Stimulated activated CD8-positive, alpha-beta memory T cell treated with anti-CD3 and anti-CD28 coated beads, Interleukin-12 subunit alpha, Interleukin-12 subunit beta, amount 100 ng/mL, for 24 hours (primary cell): ENCODE measurements around the gene CCL23.
"Not testable (repeated sequence)": the region's sequence is repeated elsewhere in the genome, so short reads cannot be mapped to it uniquely, and the experiment has no call there.

Experiments
- DNase-seq: peaks from one replicate; pipeline ENCODE4 v3.0.0-alpha.2; 2020; ENCODE audit errors: extremely low read depth

CCL23 gene

DNA sequence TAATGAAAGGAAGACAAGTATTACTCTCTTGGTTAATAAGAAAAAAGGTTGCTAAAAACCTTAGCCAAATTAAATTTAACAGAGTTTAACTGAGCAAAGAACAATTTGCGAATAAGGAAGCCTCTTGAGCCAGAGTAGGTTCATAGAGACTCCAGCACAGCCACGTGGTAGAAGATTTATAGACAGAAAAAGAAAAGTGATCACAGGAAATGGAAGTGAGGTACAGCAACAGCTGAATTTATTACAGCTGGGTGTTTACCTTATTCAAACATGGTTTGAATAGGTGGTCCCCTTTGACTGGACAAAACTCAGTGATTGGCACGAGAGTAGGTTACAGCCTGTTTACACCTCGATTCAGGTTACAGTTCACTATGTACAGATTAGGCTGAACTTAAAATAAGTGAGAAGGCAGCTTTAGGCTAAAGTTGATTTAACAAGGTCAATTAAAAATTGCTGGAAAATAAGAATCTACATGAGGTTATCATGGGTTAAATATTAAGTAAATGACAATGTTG is 13.1 kb downstream of the CCL23 start:
- DNase-seq: no peak

DNA sequence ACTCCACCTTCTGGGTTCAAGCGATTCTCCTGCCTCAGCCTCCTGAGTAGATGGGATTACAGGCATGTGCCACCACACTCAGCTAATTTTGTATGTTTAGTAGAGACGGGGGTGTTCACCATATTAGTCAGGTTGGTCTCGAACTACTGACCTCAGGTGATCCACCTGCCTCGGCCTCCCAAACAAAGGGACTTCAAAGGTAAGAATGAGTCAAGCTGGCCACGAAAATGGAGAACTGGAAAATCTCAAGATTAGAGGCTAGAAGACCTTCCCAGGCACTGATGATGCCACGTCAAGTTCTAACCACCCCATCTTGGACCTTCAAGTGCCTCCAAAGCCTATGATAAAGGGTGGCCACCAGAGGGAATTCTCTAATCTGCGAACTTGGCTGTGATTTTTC is 15.1 kb downstream of the CCL23 start:
- DNase-seq: no peak

DNA sequence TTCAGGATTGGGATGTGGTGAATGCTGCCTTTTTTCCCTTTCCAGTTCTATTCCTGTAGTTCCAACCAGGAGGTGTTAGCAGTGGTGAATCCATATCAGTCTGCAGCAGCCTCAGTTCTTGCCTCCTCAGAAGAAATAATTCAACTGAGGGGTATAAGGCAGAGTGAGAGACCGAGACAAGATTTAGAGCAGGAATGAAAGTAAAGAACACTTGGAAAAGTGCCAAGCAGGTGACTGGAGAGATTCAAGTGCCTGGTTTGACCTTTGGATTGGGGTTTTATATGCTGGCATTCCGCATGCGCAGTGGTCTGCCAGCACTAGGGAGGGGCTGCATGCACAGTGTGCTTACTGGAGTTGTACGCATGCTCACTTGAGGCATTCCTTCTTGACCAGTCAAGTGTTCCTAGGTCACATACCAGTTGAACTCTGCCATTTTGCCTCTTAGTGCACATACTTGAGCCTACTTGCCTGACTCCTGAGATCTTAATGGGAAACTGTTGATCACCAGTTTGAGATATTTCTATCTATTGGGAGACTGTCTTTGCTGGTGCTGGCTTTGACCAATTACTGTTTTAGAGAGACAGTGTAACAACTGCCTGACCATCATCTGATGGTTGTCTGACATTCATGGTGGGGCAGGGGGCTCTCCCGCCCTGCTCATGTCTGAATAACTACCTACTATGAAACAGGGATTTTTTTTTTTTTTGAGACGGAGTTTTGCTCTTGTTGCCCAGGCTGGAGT is 15.7 kb downstream of the CCL23 start:
- DNase-seq: no peak

DNA sequence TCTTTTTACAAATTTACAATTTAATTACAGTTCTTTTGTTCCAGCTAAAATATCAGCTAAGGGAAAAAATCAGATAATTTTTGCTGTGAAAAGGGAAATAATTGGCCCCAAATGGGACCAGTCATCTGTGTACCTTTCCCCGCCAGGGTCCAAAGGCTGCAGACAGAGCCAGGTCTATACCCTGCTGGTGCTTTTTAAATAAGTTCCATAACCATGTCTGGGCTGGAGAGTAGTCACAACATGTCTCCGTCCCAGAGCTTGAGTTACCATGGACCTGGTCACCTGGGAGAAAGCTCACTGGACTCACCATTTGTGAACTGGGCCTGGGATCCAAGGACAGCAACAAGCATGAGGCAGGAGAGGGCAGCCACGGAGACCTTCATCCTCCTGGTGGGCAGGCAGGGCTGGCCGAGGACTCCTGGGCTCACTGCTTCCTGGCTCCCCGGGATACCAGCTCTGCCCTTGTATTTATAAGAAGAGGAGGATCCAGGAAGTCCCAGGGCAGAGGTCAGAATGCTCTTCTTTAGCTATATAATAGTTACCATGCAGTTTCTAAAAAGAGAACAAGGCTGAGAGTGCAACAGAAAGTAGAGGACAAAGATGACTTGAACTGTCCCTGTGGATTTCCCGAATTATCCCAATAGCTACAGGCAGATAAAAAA is 16.5 kb downstream of the CCL23 start, which contains the start of gene CCL15:
Gene CCL15, minus strand, starts transcription at position 444 of the 662 bp plus-strand sequence. Its CDS starts 61 bp downstream, at position 383.
- no peak for DNase-seq

DNA sequence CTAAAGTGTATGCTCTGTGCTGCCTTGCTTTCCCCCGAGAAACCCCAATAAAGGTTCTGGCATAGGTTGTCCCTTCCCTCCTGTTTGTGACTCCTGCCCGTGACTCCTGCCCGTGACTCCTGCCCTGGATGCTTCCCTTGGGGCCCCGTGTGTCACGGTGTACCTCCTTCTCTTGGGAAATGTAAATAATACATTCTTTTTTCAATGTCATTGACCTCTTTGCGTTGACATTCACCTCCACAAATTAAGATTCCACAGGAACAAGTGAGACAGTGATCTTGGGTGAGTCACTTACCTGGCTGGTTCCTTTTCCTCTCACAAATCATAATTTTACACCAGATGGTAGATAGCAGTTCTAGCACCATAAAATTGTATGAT is 17.1 kb downstream of the CCL23 start:
- DNase-seq: no peak

DNA sequence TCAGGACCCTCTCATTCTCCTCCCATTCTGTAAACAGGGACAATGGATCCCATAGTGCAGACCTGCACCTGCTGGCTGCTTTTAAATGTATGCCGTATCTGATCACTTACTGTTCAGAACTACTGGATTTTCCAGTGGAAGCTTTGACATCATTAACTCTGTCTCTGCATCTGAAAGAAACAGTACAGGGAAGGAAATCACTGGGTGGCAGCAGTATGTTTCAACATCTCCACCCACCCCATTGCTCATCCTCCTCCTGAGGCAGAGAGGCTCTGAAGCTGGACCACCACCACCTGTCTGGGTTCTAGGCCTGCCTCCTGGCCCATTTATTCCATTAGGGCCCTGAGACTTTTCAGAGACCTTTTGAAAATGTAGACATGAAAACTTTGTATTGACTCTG is 19.0 kb downstream of the CCL23 start:
- DNase-seq: no peak

DNA sequence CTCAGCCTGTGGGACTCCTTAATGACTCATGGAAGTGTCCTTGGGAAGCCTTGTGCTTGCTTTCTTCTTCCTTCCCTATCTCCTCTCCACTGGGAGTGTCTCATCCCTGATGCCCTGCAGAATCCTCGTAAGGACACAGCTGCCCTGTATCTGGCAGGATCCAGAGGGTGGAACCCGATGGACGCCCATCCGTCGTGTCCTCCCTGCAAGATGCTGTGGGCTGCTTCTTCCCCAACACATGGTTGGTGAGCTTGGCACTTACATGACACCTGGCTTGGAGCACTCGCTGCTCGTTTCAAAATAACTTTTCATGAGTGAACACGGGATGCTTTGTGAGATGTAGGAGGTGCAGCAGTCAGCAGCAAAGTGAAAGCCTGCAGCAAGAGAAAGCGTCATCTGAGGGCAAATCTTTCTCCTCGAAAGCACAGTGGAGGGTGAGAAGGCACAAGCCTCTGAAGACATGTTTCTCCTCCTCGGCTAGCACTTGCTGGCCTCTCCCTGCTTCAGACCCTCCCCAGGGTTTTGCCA is 19.7 kb downstream of the CCL23 start:
- no peak for DNase-seq

DNA sequence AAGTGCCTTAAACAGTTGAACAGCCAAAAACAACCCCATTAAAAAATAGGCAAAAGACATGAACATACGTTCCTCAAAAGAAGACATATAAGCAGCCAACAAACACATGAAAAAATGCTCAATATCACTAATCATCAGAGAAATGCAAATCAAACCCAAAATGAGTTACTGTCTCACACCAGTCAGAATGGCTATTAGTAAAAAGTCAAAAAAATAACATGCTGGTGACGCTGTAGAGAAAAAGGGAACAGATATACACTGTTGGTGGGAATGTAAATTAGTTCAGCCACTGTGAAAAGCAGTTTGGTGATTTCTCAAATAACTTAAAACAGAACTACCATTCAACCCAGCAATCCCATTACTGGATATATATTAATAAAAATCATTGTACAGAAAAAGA is 22.4 kb downstream of the CCL23 start:
- not testable (repeated sequence) for DNase-seq

DNA sequence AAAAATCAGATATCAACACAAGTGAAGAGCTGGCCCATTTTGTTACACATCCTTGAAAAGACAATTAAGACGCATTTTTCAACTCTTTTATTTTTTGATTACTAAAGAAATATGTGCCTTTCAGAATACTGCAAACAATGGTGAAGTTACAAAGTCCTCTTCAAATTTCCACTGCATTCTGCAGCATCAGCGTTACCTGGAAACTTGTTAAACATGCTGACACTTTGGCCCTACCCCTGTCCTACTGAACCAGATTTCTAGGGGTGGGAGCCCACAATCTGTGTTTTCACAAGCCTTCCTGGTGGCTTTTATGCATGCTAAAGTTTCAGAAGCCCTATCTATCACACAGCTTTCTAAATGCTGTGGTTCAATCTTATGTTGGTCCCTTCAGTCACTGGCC is 26.7 kb downstream of the CCL23 start:
- DNase-seq: no peak

DNA sequence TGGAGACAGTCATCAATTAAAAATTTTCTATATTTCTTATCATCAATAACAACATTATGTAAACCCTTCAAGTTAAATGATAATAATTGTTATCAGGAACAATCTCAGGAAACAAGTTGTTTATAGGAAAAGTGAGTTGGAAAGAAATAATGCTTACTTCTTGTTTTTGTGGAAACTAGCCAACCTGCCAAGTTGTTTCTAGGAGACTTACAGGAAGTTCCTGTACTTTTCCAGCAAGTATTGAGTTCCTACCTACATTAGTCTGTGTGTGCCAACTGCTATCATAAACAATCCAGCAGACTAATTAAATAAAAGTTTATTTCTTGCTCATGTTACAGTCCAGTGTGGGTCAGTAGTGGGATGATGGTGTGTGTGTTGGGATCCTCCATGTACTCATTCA is 29.6 kb downstream of the CCL23 start:
- no peak for DNase-seq

DNA sequence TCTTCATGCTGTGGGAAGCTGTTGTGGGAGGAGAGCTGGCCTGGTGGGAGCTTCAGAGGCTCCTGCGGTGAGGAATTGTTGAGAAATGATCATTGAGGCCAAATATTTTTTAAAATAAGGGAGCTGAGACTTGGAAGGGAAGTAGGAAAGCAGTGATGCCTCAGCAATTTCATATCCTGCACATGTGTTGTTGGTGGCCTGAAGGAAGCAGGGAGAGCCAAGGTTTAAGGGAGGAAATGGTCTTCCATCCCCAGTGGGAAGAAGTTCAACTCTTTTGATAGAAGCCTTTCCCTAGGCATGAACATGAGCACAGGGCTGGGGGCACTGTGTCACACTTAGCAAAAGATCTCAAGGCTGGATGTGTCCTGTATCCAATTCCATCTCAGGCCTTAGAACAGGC is 31.1 kb downstream of the CCL23 start, which contains the start of gene CCL14:
Gene CCL14, minus strand, starts transcription at position 87 of the 400 bp plus-strand sequence. Its CDS starts 80 bp downstream, at position 7.
- DNase-seq: no peak

DNA sequence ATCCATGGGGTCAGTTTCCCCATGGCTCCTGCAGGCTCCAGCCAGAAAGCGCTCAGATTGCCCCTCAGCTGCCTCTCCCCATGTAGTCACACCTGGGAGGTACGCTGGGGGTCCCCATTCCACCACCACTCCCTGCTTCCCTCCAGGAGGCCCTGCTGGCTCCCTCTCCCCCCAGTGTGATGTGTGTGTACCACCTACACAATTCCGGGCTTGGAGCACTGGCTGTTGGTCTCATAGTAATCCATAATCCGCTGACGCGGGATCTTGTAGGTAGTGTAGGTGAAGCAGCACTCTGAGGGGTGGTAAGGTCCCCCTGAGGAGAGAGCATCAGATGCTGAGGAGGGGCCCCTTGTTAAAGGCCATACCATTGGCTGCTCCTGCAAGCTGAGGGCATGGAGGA is 33.6 kb downstream of the CCL23 start:
- DNase-seq: no peak

DNA sequence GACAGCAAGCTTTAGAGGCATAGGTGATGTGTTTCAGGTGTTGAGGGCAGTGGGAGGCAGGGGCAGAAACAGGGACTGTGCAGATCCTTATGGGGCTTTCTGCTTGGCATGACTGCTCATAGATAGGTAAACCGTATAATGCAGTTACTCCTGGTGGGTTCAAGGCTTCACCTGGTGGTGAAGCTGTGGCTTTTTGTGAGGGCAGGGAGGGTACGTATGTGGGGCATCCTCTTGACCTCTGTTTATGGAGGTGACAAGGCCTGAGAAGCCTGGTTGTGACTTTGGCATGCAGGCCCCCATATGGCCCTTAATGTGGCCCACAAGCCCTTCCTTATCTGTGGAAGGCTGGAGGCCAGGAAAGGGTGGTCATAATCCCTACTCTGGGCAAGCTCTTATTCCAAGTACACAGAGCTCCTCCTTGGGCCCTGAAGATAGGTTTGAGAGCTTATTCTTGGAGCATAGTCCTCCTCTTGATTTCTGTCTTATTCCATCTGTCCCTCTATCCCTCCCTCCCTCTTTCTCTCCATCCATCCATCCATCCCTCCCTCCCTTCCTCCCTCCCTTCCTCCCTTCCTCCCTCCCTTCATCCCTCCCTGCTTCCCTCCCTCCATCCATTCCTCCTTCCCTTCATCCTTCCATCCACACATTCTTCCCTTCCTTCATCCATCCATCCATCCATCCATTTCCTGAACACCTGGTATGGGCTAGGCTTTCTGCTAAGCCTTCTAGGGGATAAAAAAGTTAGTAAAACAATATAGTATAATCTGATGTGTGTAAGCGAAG is 35.2 kb downstream of the CCL23 start:
- no peak for DNase-seq

DNA sequence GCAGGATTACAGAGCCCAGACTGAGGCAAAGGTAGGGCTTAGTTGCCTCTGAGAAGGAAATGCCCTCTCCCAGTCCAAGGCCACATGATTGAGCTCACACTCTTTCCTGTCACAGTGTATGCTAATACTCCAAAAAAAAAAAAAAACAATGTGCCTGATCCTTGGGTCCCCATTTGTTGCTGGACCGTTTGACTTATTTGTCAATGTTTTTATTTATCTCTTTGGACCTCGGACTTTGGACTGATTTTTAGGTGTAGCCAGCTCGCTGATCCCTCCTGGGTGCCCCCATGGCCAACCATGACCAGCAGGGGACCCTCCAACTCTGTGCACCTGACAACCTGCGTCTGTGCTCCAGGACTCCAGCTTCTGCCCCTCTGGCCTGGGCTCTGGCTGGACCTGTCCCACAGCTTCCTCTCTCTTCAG is 35.9 kb downstream of the CCL23 start:
- no peak for DNase-seq

DNA sequence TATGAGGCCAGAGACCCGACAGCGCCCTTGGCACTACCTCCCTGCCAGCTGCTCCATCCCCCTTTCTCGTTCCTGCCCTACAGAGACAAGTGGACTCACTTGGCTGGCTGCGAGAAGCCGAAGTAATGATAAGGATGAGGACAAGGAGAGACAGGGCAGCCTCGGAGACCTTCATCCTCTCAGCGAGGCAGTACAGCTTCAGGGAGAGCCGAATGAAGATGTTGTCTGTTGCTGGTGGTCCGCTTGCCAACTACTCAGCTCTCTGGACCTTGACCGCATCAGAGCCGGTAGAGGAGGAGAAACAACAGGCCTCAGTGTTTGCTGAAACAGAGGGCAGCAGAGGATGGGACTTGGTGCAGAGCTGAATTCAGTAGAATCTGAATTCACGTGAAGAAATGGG is 36.5 kb downstream of the CCL23 start, which contains the start of gene CCL16:
Gene CCL16, minus strand, starts transcription at position 252 of the 400 bp plus-strand sequence. Its CDS starts 77 bp downstream, at position 175.
- no peak for DNase-seq

DNA sequence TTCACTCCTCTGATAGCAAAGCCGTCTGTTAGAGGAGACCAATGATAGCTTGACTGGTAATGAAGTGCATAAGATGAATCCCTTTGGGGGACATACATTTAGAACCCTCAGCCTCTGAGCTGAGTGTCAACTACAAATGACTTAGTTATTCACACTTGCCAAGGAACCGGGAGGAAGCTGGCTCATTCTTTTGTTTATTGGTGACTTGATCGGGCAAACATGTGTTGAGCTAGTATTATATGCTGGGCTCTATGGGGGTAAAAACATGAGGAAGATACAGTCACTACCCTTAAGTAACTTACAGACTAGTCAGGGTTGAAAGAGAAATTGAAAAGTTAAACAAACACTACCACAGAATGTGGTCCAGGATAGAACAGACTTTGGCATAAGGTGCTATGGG is 39.4 kb downstream of the CCL23 start:
- no peak for DNase-seq

DNA sequence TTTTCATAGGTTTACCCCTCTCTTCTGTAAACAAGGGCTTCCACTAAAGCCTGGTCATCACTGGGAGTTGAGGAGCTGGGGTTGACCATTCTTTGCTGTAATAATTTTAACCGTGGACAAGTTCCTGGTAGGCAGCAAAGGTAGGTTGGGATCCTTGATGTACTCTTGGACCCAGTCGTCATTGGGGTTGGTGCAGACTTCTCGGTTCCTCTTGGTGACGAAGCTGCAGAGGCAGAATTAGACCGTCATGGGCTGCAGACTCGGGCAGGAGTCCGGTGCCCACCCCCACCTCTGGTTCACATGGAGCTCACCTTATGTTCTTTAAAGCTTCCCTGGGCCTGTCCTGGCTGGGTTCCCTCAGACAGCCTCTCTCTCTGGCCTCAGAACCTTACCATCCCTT is 40.3 kb downstream of the CCL23 start:
- no peak for DNase-seq

DNA sequence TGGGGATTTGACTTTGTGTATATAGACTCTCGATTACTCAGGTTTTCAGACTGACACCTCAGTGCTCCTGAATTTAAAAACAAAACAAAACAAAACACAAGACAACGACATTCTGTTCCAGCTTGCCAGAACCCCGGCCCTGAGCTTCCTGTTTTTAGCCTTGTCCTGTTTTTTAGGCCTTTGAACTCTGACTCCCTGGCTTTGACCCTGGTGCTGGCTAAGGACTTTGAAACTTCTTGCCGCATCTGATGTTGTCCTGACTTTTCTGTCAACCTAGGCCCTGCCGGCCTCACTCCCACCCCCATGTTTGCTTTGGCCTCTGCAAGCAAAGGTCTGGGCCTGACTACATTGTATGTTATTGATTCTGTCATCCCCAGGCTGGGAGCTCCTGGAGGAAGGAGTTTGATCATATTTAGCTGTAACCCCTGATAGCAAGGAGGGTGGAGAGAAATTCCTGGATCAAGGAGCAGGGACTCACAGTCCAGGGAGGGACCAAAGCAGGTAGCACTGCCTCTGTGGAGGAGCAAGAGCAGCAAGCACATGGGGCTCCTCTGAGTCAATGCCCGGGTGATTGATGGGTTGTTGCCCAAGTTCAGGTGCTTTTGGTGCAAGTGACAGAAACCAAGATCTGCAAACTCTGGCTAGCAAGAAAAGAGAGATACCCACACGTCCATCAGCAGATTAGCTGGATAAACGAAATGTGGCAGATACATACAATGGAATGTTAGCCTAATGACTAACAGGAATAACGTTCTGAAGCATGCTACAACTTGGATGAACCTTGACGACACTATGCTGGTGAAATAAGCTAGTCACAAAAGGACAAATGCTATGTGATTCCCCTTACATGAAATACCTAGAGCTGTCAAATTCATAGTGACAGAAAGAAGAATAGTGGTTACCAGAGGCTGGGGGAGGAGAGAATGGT is 44.2 kb downstream of the CCL23 start:
- no peak for DNase-seq

DNA sequence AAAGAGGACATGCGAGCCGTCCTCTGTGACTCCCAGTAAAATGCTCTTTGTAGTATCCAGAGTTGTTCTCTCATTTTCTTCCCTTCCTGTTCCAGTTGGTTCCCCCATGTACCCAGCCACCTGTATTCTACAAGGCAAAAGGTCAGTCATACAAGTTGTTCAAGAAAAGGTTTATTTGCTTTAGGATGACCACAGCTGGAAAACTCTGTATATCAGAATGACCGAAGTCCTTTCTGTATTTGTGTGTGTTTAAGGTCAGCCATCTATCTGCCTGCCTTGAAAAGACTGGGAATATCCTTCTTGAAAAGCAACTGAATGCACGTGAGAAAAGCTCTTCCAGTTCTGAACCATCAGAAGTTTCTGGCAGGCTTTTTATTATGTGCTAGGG is 44.8 kb downstream of the CCL23 start:
- DNase-seq: no peak

DNA sequence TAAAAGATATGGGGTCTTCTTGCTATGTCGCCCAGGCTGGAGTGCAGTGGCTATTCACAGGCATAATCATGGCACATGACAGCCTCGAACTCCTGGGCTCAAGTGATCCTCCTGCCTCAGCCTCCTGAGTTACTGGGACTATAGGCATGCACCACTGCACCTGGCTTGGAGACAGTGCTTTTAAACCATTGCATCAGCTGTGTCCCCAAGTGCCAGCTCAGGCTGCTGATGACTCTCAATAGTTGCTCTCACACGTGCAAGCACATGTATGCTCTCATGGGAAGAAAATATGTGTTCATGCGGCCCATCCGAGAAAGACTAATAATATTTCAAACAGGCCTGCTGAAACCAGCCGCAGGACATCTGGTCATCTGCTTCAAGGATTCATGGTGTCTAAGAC is 45.2 kb downstream of the CCL23 start:
- no peak for DNase-seq

DNA sequence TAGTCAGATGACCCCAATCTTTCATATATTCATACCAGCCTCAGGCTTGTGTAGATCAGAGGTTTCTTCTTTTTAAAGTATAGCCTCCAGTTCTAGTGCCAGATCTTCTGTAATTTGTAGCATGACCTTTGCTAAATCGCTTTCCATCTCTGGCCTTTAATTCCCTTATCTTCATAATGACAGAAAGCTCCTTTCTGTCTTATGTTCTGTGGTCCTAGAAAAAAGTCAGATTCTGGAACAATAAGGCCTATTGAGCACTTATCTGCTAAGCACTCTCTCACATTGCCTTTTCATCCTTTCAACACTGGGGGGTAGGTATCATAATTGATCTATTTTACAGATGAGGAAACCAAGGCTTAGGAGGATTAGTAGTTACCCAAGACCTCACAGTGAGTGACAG is 45.7 kb downstream of the CCL23 start:
- DNase-seq: no peak
